B cell (primary cell): ENCODE data around the gene ABCG2.

Source experiments
- CTCF ChIP-seq: fragments of 200-600 bp; IDR thresholded peaks from one replicate; pipeline ENCODE4 v1.8.0; 2022; ENCODE audit warnings: antibody characterized with exemption, mild to moderate bottlenecking
- EZH2 ChIP-seq: IDR thresholded peaks from 2 replicates; pipeline ENCODE4 v1.6.1; 2012; ENCODE audit warnings: borderline replicate concordance, low read depth, mild to moderate bottlenecking, moderate library complexity, low read length; ENCODE audit not compliant: insufficient read depth, poor library complexity, severe bottlenecking

DNA sequence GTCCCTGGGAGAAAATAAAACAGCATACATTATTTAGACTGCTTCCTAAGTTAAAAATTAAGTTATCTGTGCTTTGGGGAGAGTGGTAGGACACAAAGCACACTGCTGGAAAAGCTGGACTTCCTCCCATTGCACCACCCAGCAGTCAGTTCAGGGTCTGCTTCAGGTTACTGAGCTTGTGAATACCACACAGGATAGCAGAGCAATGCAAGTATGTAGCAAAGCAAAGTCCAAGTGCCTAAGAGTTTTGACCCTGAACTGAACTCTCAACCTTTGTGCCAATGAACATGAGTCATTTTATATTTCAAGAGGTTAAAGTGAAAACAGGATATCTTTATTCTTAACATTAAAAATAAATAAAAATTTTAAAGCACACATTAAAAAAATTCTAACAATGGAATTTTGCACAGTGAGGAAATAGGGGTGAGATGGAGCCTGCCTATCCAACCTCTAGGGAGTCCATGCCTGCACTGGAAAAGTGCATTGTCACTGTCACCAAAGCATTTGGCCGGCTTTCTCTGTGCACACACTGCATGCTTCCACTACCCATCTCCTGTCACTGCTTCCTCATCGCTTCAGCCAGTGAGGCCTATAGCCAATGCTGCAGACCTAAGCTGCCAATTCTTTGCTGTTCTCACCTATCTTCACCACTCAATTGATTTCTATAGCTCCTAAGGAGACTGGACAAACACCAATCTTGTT lies 50.9 kb downstream of the ABCG2 start:
- TF ChIP-seq CTCF, result no peak
- no peak for TF ChIP-seq EZH2
